MCF 10A (cell line): ENCODE results near the gene SPSB1. TPM values are rescaled to one million over a fixed set of nuclear protein-coding genes. Genes with fewer than 3 reads are reported as not detected.

Source experiments
- BruUV-seq: library from RNA; stranded (reverse); fragments of 400-500 nt; replicated peaks from 2 replicates; lab custom pipeline; 2021; lab: Mats Ljungman, UMichigan
- CTCF ChIA-PET: fragments of 300-600 bp; sonication (Branson Sonifier 250); formaldehyde crosslinking; extraction: SDS; loops from one replicate; lab custom pipeline; 2021; ENCODE audit warnings: antibody characterized with exemption, inconsistent platforms; lab: Yijun Ruan, JAX
- POLR2A ChIA-PET: fragments of 300-600, 350-650 bp; sonication (Branson Sonifier 250); formaldehyde crosslinking; extraction: SDS; loops from one replicate; lab custom pipeline; 2020; ENCODE audit warnings: antibody characterized with exemption, inconsistent platforms; lab: Yijun Ruan, JAX
- DNase-seq: peaks from one replicate; pipeline ENCODE4 v3.0.0-alpha.2; 2018; ENCODE audit not compliant: unreplicated experiment
- H3K27ac Mint-ChIP-seq: one replicate; pipeline ENCODE4 v1.8.0; 2022; ENCODE audit warnings: mild to moderate bottlenecking, low read depth, mixed read lengths; ENCODE audit not compliant: unreplicated experiment
- H3K27me3 Mint-ChIP-seq: one replicate; pipeline ENCODE4 v1.8.0; 2022; ENCODE audit warnings: mixed read lengths; ENCODE audit not compliant: insufficient read depth, unreplicated experiment
- H3K36me3 Mint-ChIP-seq: one replicate; pipeline ENCODE4 v1.8.0; 2022; ENCODE audit warnings: mild to moderate bottlenecking, moderate library complexity, mixed read lengths; ENCODE audit not compliant: insufficient read depth, unreplicated experiment
- H3K4me1 Mint-ChIP-seq: one replicate; pipeline ENCODE4 v1.8.0; 2022; ENCODE audit warnings: mixed read lengths; ENCODE audit not compliant: insufficient read depth, unreplicated experiment
- H3K4me3 Mint-ChIP-seq: one replicate; pipeline ENCODE4 v1.8.0; 2022; ENCODE audit warnings: mild to moderate bottlenecking, moderate library complexity, mixed read lengths; ENCODE audit not compliant: unreplicated experiment
- H3K9me3 Mint-ChIP-seq: one replicate; pipeline ENCODE4 v1.8.0; 2022; ENCODE audit warnings: mixed read lengths; ENCODE audit not compliant: unreplicated experiment
- intact Hi-C: fragments of 100-400 bp; cut with micrococcal nuclease; formaldehyde crosslinking; loops from 2 replicates; pipeline ENCODE4 v1.14.1; 2022
- total RNA-seq: library from RNA; stranded (reverse); gene quantifications from 2 replicates; pipeline ENCODE4 v1.2.3, GENCODE V29; 2022
- TF ChIP-seq, protein P1 (sequence below): fragments of 200-600 bp; IDR thresholded peaks from one replicate; pipeline ENCODE4 v1.8.0; 2022; ENCODE audit warnings: antibody characterized with exemption, mild to moderate bottlenecking; ENCODE audit not compliant: unreplicated experiment

The SPSB1 gene
- total RNA-seq, 1 experiment from 2014 or later: 8.2 TPM

DNA sequence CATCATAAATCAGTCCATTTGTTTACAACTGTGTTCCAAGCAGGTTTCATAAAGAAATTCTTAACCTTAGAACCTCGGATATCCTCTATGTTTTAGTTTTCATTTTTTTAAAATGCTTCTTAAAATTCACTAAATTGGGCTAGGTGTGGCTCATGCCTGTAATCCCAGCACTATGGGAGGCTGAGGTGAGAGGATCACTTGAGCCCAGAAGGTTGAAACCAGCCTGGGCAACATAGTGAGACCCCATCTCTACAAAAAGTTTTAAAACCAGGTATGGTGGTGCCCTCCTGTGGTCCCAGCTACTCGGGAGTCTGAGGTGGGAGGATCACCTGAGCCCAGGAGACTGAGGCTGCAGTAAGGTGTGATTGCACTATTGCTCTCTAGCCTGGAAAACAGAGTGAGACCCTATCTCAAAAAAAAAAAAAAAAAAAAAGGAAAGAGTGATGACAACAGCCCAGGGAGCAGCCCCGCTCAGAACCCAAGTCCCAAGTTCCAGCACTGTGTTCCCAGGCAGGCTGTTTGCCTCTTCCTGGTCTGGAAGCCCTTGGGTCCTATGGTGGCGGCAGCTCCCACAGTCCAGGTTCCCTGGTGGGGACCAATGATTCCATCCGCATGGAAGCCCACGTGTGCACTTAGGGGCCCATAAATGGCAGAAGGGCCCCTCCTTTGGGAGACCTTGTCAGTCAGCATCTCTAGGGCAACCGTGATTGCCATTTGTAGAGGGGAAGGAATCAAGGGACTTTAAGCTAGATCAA lies 24.7 kb upstream of the SPSB1 start:
- intact Hi-C loops: loop anchor here (1.0 kb wide), 3 partner anchors 21 to 223 kb away; no protein-coding TSS in a partner anchor
- ChIA-PET POLR2A (interaction anchor here (0.6 kb wide), 1 partner anchor 148 kb away, joined by 3 read pairs; no protein-coding TSS in a partner anchor), CTCF (interaction anchor here (0.6 to 4.0 kb wide), 11 partner anchors 13 to 302 kb away, joined by 3 to 22 read pairs (median 5); no protein-coding TSS in a partner anchor)

DNA sequence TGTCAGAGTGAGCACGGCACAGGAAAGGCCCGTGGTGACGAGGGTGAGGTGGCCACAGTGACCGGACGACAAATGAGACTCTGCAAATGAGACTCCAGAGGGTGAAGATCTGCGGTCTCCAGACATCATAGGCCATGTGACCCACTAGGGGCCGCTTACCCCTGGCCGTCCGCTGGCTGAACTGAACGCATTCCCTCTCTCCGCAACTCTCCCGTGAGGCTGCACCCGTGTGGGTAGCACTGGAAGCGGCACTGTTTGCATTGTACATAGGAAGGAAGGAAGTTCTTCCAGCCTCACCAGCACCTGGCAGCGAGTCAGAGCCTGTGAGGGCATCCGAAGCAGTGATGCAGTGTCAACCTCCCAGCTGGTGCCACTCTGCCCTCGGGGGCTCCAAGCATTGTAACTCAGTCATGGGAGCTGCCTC lies 23.6 kb upstream of the SPSB1 start:
- intact Hi-C loops: no loop called here
- Mint-ChIP-seq H3K27ac (no peak overlapping the region), H3K4me3 (no peak overlapping the region), H3K27me3 (no peaks in the 10 kb centered on the region), H3K36me3 (peaks cover 20% of the 10 kb centered on the region), H3K4me1 (peaks cover 5% of the 10 kb centered on the region), H3K9me3 (no peaks in the 10 kb centered on the region)
- BruUV-seq: no TSS peak
- TF ChIP-seq, protein P1, sequence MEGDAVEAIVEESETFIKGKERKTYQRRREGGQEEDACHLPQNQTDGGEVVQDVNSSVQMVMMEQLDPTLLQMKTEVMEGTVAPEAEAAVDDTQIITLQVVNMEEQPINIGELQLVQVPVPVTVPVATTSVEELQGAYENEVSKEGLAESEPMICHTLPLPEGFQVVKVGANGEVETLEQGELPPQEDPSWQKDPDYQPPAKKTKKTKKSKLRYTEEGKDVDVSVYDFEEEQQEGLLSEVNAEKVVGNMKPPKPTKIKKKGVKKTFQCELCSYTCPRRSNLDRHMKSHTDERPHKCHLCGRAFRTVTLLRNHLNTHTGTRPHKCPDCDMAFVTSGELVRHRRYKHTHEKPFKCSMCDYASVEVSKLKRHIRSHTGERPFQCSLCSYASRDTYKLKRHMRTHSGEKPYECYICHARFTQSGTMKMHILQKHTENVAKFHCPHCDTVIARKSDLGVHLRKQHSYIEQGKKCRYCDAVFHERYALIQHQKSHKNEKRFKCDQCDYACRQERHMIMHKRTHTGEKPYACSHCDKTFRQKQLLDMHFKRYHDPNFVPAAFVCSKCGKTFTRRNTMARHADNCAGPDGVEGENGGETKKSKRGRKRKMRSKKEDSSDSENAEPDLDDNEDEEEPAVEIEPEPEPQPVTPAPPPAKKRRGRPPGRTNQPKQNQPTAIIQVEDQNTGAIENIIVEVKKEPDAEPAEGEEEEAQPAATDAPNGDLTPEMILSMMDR: no peak
- CTCF ChIA-PET: interaction anchor here (0.6 to 4.0 kb wide), 8 partner anchors 12 to 222 kb away, joined by 3 to 22 read pairs (median 4); no protein-coding TSS in a partner anchor
- POLR2A ChIA-PET: interaction anchor here (0.7 kb wide), 1 partner anchor 24 kb away, joined by 3 read pairs; no protein-coding TSS in a partner anchor
- no peak for DNase-seq

More for the DNA sequence above, 24.7 kb upstream of the SPSB1 start:
- H3K36me3 Mint-ChIP-seq: peaks cover 22% of the 10 kb centered on the region
- H3K4me3 Mint-ChIP-seq: no peak overlapping the region
- no TSS peak for BruUV-seq
- TF ChIP-seq, protein P1: no peak
- no peaks in the 10 kb centered on the region for H3K9me3 Mint-ChIP-seq
- no peak for DNase-seq
- peaks cover 5% of the 10 kb centered on the region for H3K4me1 Mint-ChIP-seq
- no peaks in the 10 kb centered on the region for H3K27me3 Mint-ChIP-seq
- H3K27ac Mint-ChIP-seq: no peak overlapping the region

DNA sequence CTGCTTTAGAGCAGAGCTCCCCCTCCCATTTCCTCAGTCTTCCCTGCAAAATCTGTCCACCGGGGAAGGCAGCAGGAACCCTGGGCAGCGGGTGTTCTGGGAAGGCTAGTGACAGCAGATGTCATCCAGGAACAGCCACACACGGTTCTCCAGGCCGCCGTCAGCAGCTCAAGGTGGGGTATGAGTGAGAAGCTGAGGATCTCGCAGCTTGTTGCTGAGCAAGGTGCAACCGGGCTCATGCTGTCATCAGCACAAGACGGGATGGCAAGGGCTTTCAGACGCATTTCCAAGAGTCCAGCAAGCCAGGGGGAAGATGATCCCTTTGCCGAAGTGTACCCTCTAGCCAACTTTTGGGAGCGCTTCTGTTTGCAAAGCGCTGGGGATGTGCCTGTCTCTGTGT lies 23.0 kb upstream of the SPSB1 start:
- peaks cover 5% of the 10 kb centered on the region for H3K4me1 Mint-ChIP-seq
- no peaks in the 10 kb centered on the region for H3K27me3 Mint-ChIP-seq
- ChIA-PET CTCF (interaction anchor here (0.7 to 4.0 kb wide), 4 partner anchors 14 to 221 kb away, joined by 3 to 22 read pairs (median 3); no protein-coding TSS in a partner anchor), POLR2A (no interaction called here)
- DNase-seq: no peak
- H3K4me3 Mint-ChIP-seq: no peak overlapping the region
- TF ChIP-seq, protein P1: no peak
- intact Hi-C loops: no loop called here
- no TSS peak for BruUV-seq
- H3K27ac Mint-ChIP-seq: no peak overlapping the region
- no peaks in the 10 kb centered on the region for H3K9me3 Mint-ChIP-seq
- H3K36me3 Mint-ChIP-seq: peaks cover 14% of the 10 kb centered on the region

DNA sequence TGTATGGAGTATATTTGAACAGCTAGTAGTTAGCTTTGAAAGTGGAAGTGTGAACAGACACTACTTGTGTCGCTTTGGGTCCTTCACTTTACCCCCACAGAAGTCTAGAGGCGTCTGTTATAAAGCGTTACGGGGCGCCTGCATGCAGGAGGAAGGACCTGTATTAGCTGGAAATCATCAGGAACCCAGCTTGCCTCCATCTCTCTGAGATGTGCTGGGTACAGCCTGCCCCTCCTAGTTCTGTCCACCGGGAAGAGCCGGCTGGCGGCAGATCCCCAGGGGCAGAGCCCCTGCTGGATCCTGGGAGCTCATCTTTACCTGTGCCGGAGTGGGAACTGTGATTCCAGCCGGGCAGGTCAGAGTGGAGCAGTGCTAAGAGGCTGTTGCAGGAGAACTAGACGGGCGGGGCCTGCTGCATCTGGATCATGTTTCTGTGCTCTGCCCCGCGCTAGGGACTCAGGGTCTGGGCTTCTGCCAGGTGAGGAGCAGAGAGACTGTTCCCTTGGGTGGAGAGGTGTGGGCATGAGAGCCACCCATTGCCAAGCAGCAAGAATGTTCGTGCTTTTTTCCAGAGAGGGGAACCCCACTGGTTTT lies 22.3 kb upstream of the SPSB1 start:
- TF ChIP-seq, protein P1: no peak
- H3K4me1 Mint-ChIP-seq: peaks cover 12% of the 10 kb centered on the region
- no peak overlapping the region for H3K4me3 Mint-ChIP-seq
- intact Hi-C loops: no loop called here
- no peak overlapping the region for H3K27ac Mint-ChIP-seq
- H3K27me3 Mint-ChIP-seq: no peaks in the 10 kb centered on the region
- BruUV-seq: no TSS peak
- DNase-seq: peak; percentile 47
- peaks cover 8% of the 10 kb centered on the region for H3K36me3 Mint-ChIP-seq
- CTCF ChIA-PET: interaction anchor here (0.7 to 4.0 kb wide), 4 partner anchors 13 to 220 kb away, joined by 3 to 22 read pairs (median 3); no protein-coding TSS in a partner anchor
- POLR2A ChIA-PET: no interaction called here
- H3K9me3 Mint-ChIP-seq: no peaks in the 10 kb centered on the region
